AG04450 (cell line): ENCODE results near the gene KCTD21. TPM values are rescaled to one million over a fixed set of nuclear protein-coding genes. Genes with fewer than 3 reads are reported as not detected.
A peak's percentile ranks its signal among the peaks of the same experiment; 100 is the strongest.

Experiments
- CTCF ChIA-PET: fragments of 300-600, 350-600 bp; formaldehyde crosslinking; extraction: SDS; loops from one replicate; lab custom pipeline; 2022; ENCODE audit warnings: antibody characterized with exemption, inconsistent platforms; lab: Charles Lee
- POLR2A ChIA-PET: fragments of 350-600 bp; formaldehyde crosslinking; extraction: SDS; loops from one replicate; lab custom pipeline; 2021; ENCODE audit warnings: antibody characterized with exemption, inconsistent platforms; lab: Yijun Ruan, JAX
- DNase-seq: peaks from one replicate; pipeline ENCODE4 v3.0.0-alpha.2; 2011; ENCODE audit warnings: low read depth, low spot score
- H3K27ac ChIP-seq: one replicate; pipeline ENCODE4 v1.5.1; 2012; ENCODE audit warnings: low read depth, low read length, control low read depth
- H3K27me3 ChIP-seq: one replicate; pipeline ENCODE4 v1.6.0; 2012; ENCODE audit warnings: low read length; ENCODE audit not compliant: control insufficient read depth, insufficient read depth
- H3K4me3 ChIP-seq: 2 replicates; pipeline ENCODE4 v1.5.1; 2011; ENCODE audit warnings: mild to moderate bottlenecking, low read depth, low read length, control low read depth
- H3K9me3 ChIP-seq: 2 replicates; pipeline ENCODE4 v1.5.1; 2012; ENCODE audit warnings: low read length; ENCODE audit not compliant: control insufficient read depth, insufficient read depth
- CTCF ChIP-seq: IDR thresholded peaks from 2 replicates; pipeline ENCODE4 v1.5.1; 2011; ENCODE audit warnings: low read depth, low read length, control low read depth, inconsistent platforms
- polyA plus RNA-seq: library from polyadenylated mRNA; depleted of rRNA; stranded (reverse); fragments of >200 nt; gene quantifications from 2 replicates; pipeline ENCODE4 v1.2.3, GENCODE V29; 2011

The KCTD21 gene
- polyA plus RNA-seq, 1 experiment: 18.4 TPM

- Histone ChIP-seq H3K27me3 (no peaks in the 10 kb centered on the region), H3K9me3 (peaks cover 5% of the 10 kb centered on the region; the same call in 1 of the 2 replicates), H3K4me3 (no peak overlapping the region), H3K27ac (peak overlapping the region; percentile 91)
- ChIA-PET CTCF (interaction anchor here (0.5 kb wide), 1 partner anchor 242 kb away, joined by 6 read pairs; no protein-coding TSS in a partner anchor), POLR2A (interaction anchor here (1.0 to 1.5 kb wide), 2 partner anchors 19 kb away, joined by 3 to 4 read pairs; partner anchors contain the start of genes KCTD21 and USP35)
- no peak for TF ChIP-seq CTCF
- DNase-seq: peak; percentile 43
These were observed 19.6 kb downstream of the KCTD21 start for GRCh38 chr11:78168539-78169477.

GRCh38 chr11:78166855-78167469 is 21.5 kb downstream of the KCTD21 start:
- peak overlapping the region; percentile 11 for H3K27ac ChIP-seq
- POLR2A ChIA-PET: interaction anchor here (1.5 kb wide), 1 partner anchor 21 kb away, joined by 3 read pairs; the partner anchor contains the start of genes KCTD21 and USP35
- CTCF ChIA-PET: no interaction called here
- no peaks in the 10 kb centered on the region for H3K27me3 ChIP-seq
- TF ChIP-seq CTCF: no peak
- peaks cover 5% of the 10 kb centered on the region; the same call in 1 of the 2 replicates for H3K9me3 ChIP-seq
- H3K4me3 ChIP-seq: no peak overlapping the region
- no peak for DNase-seq

GRCh38 chr11:78164471-78164870 is 24.0 kb downstream of the KCTD21 start:
- Histone ChIP-seq H3K27ac (no peak overlapping the region), H3K9me3 (peaks cover 5% of the 10 kb centered on the region; the same call in 1 of the 2 replicates), H3K27me3 (no peaks in the 10 kb centered on the region), H3K4me3 (no peak overlapping the region)
- POLR2A ChIA-PET: no interaction called here
- CTCF ChIA-PET: no interaction called here
- no peak for TF ChIP-seq CTCF
- DNase-seq: no peak

GRCh38 chr11:78163828-78164227 is 24.6 kb downstream of the KCTD21 start:
- no peak overlapping the region for H3K27ac ChIP-seq
- no peak for DNase-seq
- no peaks in the 10 kb centered on the region for H3K27me3 ChIP-seq
- no peak for TF ChIP-seq CTCF
- ChIA-PET CTCF (no interaction called here), POLR2A (no interaction called here)
- peaks cover 5% of the 10 kb centered on the region; the same call in 1 of the 2 replicates for H3K9me3 ChIP-seq
- H3K4me3 ChIP-seq: no peak overlapping the region
